Activated CD8-positive, alpha-beta memory T cell treated with anti-CD3 and anti-CD28 coated beads, Interleukin-2, amount 50 U/mL, for 24 hours (primary cell): ENCODE data around the gene KPNB1.

ENCODE experiments used
- DNase-seq: peaks from one replicate; pipeline ENCODE4 v3.0.0-alpha.2; 2020; ENCODE audit errors: extremely low read depth

The KPNB1 gene

DNA sequence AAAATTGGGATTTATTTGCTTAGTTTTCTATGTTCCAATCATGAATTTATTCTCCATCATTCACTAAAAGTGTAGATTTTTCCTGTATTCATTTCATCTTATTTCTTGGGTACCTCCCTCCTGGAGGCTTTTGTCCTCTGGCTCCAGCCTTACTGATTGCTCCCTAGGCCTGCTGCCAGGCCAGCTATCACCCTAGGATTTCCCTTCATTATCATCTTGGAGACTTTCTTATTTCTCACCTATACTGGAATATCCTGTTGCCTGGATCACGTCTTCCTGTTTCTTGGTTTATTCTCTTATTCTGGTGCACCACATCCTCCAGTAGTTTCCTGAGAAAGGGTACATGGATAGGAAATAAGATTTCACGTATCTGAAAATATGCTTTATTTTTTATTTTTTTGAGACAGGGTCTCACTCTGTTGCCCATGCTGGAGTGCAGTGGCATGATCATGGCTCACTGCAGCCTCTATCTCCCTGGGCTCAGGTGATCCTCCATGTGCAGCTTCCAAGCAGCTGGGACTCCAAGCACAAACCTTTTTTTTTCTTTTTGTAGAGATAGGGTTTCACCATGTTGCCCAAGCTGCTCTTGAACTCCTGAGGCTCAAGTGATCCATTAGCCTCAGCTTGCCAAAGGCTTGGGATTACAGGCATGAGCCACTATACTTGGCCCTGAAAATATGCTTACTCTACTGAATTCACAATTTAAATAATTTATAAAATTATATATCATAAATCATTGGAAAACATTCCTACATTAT is 13.3 kb upstream of the KPNB1 start:
- no peak for DNase-seq

DNA sequence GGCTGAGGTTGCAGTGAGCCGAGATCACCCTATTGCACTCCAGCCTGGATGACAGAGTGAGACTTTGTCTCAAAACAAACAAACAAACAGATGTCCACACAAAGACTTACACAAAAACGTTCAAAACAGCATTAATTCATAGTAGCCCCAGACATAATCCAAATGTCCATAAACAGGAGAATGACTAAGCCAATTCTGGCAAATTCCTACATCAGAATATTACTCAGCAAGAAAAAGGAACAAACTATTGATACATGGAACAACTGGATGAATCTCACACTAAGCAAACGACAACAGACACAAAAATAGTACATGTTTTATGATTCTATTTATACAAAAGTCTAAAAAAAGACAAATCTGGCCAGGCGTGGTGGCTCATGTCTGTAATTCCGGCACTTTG is 10.8 kb upstream of the KPNB1 start:
- no peak for DNase-seq

- no peak for DNase-seq
These were observed 9.6 kb upstream of the KPNB1 start for GRCh38 chr17:47640076-47640475.

GRCh38 chr17:47641202-47641601 is 8.5 kb upstream of the KPNB1 start:
- DNase-seq, result no peak

- DNase-seq, result no peak
These were observed 6.6 kb upstream of the KPNB1 start for GRCh38 chr17:47643116-47643515.

DNA sequence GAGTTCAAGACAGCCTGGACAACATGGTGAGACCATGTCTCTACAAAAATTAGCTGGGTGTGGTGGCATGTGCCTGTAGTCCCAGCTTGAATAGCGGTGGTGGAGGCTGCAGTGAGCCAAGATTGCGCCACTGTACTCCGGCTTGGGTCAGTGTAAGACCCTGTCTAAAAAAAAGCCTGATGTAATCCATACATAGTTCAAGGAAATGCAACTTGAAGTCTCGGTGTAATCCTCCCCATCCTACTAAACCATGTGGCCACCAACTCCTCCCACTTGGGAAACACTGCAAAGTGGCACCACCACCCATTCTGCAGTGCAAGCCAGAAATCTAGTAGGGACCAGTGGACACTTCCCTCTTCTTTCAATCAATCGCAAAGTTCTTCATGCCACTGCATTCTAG is 5.4 kb upstream of the KPNB1 start:
- no peak for DNase-seq

DNA sequence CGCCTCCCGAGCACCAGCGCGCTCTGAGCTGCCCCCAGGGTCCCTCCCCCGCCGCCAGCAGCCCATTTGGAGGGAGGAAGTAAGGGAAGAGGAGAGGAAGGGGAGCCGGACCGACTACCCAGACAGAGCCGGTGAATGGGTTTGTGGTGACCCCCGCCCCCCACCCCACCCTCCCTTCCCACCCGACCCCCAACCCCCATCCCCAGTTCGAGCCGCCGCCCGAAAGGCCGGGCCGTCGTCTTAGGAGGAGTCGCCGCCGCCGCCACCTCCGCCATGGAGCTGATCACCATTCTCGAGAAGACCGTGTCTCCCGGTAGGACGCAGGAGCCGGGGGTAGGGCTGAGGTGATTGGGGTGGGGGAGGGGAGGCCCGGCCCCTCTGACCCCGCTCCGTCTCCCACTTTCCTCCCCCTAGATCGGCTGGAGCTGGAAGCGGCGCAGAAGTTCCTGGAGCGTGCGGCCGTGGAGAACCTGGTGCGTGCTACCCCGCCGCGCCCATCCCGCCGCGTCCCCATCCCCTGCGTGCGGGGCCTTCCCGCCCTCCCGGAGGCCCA is 329 bp downstream of the KPNB1 start:
- DNase-seq, result no peak

DNA sequence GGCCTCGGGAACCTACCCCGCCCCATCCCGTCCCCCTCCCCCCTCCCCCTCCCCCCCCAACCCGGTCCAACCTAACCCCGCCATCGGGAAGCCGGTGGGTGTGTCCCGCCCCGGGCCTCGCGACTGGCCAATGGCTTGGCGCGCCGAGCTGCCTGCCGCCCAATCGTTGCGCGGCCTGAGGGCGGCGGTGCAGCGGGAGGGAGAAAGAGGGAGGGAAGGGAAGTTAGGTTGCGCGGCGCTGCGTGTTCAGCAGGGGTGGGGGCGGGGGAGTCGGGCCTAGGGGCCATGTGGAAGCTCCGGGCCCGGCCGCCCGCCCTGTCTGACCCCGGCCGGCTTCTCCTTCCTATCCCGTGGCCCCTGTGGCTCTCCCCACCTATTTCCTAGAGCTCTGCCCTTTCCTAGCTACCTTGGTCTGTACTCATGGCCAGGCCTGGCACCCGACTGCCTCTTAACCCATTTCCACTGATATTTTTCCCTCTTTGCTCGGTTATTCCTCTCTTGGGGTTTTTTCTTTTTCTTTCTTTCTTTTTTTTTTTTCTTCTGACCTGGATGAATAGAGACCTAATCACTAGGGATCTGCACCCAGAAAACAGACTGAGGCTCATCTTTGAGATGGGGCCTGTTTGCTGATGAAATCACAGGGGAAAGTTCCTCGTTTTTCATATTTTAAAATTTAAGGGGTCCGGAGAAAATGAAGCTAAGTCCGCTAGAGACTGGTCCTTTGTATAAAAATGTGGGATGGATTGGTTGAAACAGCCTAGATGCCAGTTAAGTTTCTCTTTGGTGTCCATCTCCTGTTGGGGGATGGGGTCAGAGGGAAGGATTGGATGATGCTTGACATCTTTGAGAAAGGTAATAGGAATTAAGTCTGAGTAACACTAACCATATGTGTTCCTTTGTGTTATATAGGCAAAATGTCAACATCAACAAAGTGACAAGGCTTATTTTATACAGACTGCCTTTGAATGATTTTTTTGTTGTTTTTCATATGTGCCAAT is 1.1 kb downstream of the KPNB1 start:
- DNase-seq, result peak; percentile 81

- no peak for DNase-seq
These were observed 2.0 kb downstream of the KPNB1 start for GRCh38 chr17:47651704-47652103.

GRCh38 chr17:47652570-47652969 is 2.9 kb downstream of the KPNB1 start:
- DNase-seq, result no peak

- no peak for DNase-seq
These were observed 3.7 kb downstream of the KPNB1 start for GRCh38 chr17:47653442-47653841.

DNA sequence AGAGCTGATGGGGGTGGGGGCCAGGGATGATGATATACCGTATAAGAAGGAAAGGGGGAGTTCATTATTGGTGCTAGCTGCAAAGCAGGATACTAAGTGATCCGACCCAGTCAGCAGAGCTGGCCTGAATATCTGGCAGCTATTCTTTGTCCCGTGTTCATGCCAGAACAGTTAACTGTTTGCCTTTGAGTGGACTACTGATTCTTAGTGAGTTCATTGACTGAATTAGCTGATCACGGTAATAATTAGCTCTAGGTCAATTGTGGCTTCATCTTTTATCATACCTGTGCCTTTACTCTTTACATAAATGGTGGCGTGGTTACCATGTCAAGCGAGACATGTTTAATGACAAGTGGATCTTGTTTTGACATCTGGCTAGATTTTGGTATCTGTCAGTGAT is 5.3 kb downstream of the KPNB1 start:
- DNase-seq, result no peak

DNA sequence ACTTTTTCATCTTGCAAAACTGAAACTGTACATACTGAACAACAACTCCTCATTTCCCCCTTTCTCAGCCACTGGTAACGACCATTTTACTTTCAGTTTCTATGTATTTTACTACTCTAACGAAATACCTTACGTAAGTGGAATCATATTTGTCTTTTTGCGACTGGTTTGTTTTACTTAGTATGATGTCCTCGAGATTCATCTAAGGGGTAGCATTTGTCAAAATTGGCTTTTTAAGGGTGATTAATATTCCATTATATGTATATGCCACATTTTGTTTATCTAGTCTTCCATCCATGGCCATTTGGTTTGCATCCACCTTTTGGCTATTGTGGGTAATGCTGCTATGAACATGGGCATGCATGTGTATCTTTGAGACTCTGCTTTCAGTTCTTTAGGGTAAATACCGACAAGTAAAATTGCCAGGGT is 10.4 kb downstream of the KPNB1 start:
- DNase-seq, result no peak

- peak; percentile 8 for DNase-seq
These were observed 14.3 kb downstream of the KPNB1 start for GRCh38 chr17:47663912-47664623.

GRCh38 chr17:47664624-47664941 is 14.9 kb downstream of the KPNB1 start:
- DNase-seq, result no peak

GRCh38 chr17:47665655-47666054 is 15.9 kb downstream of the KPNB1 start:
- DNase-seq, result no peak

DNA sequence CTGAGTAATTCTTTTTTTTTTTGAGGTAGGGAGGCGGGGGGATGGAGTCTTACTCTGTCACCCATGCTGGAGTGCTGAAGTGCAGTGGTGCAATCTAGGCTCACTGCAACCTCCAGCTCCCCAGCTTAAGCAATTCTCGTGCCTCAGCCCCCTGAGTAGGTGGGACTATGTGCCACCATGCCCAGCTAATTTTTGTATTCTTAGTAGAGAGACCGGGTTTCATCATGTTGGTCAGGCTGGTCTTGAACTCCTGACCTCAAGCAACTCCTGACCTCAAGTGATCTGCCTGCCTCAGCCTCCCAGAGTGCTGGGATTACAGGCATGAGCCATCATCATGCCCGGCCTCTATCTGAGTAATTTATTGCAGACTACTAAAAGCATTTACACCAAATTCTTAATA is 19.4 kb downstream of the KPNB1 start:
- DNase-seq, result no peak

DNA sequence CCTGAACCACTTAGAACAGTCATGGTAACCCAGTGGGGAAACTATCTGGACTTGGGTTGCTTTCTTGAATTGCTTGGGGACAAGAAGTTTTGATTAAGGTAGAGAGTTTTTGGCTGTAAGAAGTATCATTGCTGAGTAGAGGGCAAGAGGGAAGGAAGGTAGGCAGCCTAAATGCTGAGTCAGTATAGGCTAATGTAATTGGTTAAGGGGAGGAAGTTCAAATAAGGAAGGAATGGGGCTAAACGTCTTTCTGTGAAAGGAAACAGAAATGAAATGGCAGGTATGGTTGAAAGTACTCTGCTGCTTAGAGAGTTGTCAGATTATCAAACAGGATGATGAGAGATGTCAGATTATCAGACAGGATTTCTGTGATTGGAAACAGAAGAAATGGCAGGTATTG is 20.3 kb downstream of the KPNB1 start:
- DNase-seq, result no peak

DNA sequence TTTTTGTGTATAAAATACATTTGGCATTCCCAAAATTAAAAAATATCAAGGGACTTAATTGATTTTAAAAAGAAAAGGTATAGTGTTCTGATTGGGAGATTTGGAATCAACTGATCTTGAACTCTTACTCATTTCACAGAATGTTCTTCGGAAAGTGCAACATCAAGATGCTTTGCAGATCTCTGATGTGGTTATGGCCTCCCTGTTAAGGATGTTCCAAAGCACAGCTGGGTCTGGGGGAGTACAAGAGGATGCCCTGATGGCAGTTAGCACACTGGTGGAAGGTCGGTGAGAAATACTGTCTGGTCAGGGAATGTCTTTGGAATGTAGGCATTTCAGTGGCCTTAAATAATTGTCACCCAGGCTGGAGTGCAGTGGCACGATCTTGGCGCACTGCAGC is 24.8 kb downstream of the KPNB1 start:
- DNase-seq, result no peak

DNA sequence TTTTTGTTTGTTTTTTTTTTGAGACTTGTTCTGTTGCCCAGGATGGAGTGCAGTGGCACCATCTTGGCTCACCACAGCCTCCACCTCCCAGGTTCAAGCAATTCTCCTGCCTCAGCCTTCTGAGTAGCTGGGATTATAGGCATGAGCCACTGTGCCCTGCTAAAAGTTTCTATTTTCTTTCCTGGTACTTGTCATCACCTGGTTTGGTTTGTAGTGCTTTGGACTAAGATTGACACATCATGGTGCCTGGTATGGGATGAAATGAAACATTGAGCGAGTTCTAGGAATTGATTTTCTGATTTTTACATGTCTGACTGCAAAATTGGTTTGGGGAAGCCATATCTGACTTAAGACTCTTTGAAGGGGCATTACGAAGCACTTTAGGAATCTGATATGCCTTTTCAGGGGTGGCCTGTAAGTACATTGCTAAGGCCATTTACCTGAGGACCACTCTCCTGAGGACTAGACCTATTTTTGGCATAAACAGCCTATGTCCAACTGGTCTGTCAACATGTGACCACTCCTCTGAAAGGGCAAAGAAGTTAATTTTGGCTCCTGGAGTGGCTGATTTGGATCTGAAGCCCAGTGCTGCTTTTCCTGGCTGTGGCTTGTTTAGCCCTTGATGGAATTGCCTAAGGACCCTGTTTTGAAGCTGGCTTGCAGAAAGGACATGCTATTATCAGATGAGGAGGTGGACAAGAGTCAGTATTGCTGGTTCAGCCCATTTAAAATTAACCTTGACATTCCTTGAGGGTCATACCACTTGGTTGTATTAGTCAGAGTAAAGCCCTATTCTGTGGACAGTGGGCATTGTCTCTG is 25.9 kb downstream of the KPNB1 start:
- no peak for DNase-seq

DNA sequence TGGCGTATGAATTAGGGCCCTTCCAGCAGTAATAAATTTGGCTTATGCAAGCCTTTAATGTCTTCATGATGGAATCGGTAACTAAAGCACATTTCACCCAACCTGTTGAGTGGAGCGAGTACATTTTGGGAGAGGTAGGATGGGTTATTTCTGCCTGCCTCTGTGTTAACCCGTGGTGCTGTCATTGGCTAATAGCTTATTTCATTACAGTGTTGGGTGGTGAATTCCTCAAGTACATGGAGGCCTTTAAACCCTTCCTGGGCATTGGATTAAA is 26.4 kb downstream of the KPNB1 start:
- DNase-seq, result no peak
